Measurements from ENCODE around the gene PGLYRP4. TPM values are rescaled to one million over a fixed set of nuclear protein-coding genes. Genes with fewer than 3 reads are reported as not detected.

PGLYRP4 gene
- total and polyA plus RNA-seq, 7 donors = not detected

DNA sequence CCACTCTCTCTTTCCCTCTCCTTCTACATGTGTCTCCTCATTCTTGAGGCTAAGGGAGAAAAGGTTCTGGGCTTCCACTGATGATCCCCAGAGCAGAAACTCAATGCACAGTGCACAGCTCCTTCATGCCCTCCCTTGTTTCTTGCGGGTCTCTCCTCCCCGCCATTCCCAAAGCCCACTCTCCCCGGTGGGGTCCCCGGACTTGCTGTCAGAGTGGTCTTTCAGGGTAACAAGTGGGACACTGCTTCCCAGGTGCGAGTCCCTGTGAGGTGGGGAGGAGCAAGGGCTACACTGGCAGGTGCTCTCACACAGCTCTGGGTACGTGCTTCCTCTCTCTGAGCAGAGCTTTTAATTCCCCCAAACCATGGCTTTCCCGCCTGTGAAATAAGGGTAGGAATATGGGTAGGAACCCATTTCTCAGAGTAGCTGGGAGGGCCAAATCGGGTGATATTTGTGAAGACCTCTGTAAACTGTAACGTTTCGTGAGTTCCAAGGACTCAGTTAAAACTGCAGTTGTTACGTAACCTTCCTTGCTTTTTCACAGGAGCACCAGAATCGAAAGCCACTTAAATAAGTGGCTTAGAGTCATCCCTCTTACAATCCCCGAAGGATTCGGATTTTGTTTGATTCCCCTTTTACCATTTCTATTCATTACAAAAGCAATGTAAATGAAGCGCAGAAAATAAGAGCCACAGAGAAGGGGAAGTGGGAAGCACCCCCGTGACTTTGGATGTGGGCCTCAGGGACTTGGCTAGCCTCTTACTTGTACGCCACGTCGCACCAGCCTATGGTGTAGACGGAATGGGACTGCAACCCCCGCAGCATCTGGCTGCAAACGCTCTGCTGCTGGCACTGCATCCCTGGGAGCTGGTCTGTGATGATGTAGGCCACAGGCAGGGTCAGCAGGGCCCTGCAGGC, 42.1 kb downstream of the PGLYRP4 start:
- no peak overlapping the region for H3K27ac ChIP-seq
- TF ChIP-seq, protein P1, sequence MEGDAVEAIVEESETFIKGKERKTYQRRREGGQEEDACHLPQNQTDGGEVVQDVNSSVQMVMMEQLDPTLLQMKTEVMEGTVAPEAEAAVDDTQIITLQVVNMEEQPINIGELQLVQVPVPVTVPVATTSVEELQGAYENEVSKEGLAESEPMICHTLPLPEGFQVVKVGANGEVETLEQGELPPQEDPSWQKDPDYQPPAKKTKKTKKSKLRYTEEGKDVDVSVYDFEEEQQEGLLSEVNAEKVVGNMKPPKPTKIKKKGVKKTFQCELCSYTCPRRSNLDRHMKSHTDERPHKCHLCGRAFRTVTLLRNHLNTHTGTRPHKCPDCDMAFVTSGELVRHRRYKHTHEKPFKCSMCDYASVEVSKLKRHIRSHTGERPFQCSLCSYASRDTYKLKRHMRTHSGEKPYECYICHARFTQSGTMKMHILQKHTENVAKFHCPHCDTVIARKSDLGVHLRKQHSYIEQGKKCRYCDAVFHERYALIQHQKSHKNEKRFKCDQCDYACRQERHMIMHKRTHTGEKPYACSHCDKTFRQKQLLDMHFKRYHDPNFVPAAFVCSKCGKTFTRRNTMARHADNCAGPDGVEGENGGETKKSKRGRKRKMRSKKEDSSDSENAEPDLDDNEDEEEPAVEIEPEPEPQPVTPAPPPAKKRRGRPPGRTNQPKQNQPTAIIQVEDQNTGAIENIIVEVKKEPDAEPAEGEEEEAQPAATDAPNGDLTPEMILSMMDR (IDR thresholded peaks at IDR 0.05) = no peak
- 77 to 80% (median 78%) methylated on average over 22 of the region's 22 CpGs for WGBS, 3 donors
- no peaks in the 10 kb centered on the region for H3K36me3 ChIP-seq (ENCODE audit: insufficient read depth in 1 of 2, low read depth in 1 of 2)
- no peak for DNase-seq
- H3K27me3 ChIP-seq (ENCODE audit: insufficient read depth in 3 of 3, low read length in 2 of 3) = peaks cover 0 to 2% (median 0%) of the 10 kb centered on the region in 3 donors
- H3K4me1 ChIP-seq = no peaks in the 10 kb centered on the region
- no peaks in the 10 kb centered on the region for H3K9me3 ChIP-seq
- intact Hi-C loops (cut with DNase I) = no loop called here
- H3K4me3 ChIP-seq = no peak overlapping the region
- no peak for ATAC-seq

DNA sequence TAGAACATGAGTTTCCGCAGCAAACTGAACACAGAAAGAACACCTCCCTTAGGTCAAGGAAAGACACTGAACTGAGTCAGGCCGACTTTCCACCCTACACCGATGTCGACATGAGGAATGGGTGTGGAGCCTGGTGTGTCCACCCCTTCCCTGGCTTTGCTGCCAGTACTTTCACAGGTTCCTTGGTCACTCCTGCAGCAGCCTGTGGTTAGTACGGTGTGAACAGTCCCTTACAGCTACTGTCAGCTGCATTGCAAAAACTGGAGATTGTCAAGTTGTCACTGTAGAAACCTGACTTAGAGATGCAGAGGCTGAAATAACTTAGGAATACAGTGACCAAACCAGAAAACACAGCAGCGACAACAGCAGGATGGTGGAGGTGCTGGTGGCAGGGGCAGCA, 43.0 kb downstream of the PGLYRP4 start:
- WGBS, 3 donors = 81 to 85% (median 85%) methylated on average over 6 of the region's 6 CpGs
- no peak for ATAC-seq

DNA sequence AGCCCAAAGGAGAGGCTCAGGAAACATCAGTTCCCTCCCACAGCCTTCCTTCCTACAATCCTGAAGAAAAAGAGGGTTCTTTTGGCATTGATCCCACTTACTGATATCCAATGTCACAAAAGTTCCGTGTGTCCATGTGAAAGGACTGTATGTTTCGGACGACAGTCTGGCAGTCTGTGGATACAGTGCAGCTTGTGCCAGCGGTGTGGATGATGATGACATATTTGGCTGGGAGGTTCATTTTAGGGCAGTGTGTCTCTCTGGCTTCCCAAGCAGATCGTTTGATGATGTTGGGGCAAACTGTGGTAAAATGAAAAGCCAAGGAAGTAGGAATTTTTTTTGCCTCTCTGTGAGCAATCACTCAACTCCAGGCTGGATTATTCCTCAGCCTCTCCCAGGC, 46.3 kb downstream of the PGLYRP4 start:
- 17 to 29% (median 28%) methylated on average over 5 of the region's 5 CpGs for WGBS, 3 donors
- peaks cover 0 to 2% (median 0%) of the 10 kb centered on the region in 3 donors for H3K27me3 ChIP-seq (ENCODE audit: insufficient read depth in 3 of 3, low read length in 2 of 3)
- no peaks in the 10 kb centered on the region for H3K36me3 ChIP-seq (ENCODE audit: insufficient read depth in 1 of 2, low read depth in 1 of 2)
- no peaks in the 10 kb centered on the region for H3K4me1 ChIP-seq
- intact Hi-C loops (cut with DNase I) = no loop called here
- ATAC-seq = no peak
- no peak for DNase-seq
- H3K27ac ChIP-seq = no peak overlapping the region
- TF ChIP-seq, protein P1 (IDR thresholded peaks at IDR 0.05) = no peak
- H3K9me3 ChIP-seq = no peaks in the 10 kb centered on the region
- H3K4me3 ChIP-seq = no peak overlapping the region

More for the DNA sequence above, 43.0 kb downstream of the PGLYRP4 start:
- no peak overlapping the region for H3K27ac ChIP-seq
- TF ChIP-seq, protein P1 (IDR thresholded peaks at IDR 0.05) = no peak
- no peak overlapping the region for H3K4me3 ChIP-seq
- H3K4me1 ChIP-seq = no peaks in the 10 kb centered on the region
- DNase-seq = no peak
- H3K27me3 ChIP-seq (ENCODE audit: insufficient read depth in 3 of 3, low read length in 2 of 3) = peaks cover 0 to 2% (median 0%) of the 10 kb centered on the region in 3 donors
- H3K36me3 ChIP-seq (ENCODE audit: insufficient read depth in 1 of 2, low read depth in 1 of 2) = no peaks in the 10 kb centered on the region
- H3K9me3 ChIP-seq = no peaks in the 10 kb centered on the region
- intact Hi-C loops (cut with DNase I) = no loop called here

DNA sequence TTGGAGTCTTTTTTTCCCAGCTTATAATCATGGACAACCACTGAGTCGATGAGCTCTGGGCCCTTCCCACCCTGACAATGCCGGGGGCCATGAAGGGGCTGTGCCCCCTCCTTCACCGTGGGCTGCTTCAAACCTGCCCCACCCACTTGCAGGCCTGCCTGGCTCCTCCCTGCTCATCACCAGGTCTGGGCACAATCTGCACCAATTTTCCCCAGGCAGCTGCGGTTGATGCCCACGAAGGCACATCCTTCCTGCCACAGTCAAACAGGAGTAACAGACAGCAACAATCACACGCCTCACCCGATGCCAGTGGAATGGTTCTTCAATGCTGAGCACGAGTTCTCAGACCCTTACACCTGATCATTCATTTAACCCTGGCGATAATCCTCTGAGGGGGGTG, 54.8 kb downstream of the PGLYRP4 start:
- 62 to 71% (median 70%) methylated on average over 9 of the region's 9 CpGs for WGBS, 3 donors
- Histone ChIP-seq H3K36me3 (ENCODE audit: insufficient read depth in 1 of 2, low read depth in 1 of 2) (no peaks in the 10 kb centered on the region), H3K9me3 (no peaks in the 10 kb centered on the region), H3K4me1 (no peaks in the 10 kb centered on the region), H3K27me3 (ENCODE audit: insufficient read depth in 3 of 3, low read length in 2 of 3) (peaks cover 0 to 24% (median 4%) of the 10 kb centered on the region in 3 donors), H3K4me3 (no peak overlapping the region), H3K27ac (no peak overlapping the region)
- no peak for DNase-seq
- intact Hi-C loops (cut with DNase I) = no loop called here
- ATAC-seq = no peak
- TF ChIP-seq, protein P1 (IDR thresholded peaks at IDR 0.05) = no peak
